ENCODE results near the gene DOCK2.

DNA sequence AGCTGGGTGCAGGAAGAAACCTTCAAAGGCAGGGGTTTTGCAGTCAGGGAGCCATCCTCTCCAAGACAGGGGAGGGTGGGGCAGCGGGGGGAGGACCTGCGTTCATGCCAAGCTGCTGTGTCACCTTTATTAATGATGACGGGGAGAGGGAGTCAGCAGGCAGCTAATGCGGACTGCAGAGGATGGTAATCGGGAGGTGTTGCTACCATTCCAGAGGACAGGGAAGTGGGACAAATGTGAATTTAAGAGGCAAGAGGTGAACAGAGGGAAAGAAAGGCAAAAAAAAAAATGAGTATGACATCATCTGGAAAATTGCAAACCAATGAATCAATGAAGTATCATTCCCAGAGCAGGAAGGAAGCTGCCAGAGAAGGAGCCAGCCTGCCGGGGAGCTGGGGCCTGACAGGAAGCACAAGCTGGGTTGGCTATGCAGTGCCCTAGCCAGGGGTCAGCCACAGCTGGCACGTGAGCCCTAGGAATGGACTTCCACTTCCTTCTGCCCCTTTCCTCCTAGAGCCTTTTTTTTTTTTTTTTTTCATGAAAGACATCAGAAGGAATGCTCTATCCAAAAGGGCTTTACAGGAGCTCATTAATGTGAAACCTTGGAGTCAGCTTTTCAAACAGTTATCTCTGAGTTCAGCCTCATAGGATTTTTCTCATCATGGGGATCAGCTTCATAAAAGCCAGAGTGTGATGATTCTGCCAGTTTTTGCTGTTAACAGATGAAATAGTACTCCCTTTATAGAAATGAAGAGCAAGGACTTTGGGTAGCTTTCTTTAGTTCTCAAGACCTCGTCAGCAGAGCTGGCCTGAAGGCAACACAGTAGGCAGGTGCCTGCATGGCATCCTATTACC is 334.1 kb downstream of the DOCK2 start:
- TF ChIP-seq CTCF (IDR thresholded peaks at IDR 0.05) (no peak), POLR2A (IDR thresholded peaks at IDR 0.05) (no peak)

All from adrenal gland (tissue), 5 donors.